M059J (cell line): ENCODE data around the gene ARMC9. TPM values are rescaled to one million over a fixed set of nuclear protein-coding genes. Genes with fewer than 3 reads are reported as not detected.

Source experiments
- DNase-seq: peaks from one replicate; pipeline ENCODE4 v3.0.0-alpha.2; 2012; ENCODE audit warnings: low read depth
- total RNA-seq: library from RNA; depleted of rRNA; stranded (reverse); fragments of >200 nt; shearing (Covaris generic); gene quantifications from 2 replicates; pipeline ENCODE4 v1.2.3, GENCODE V29; 2014

Gene ARMC9
- total RNA-seq, 1 experiment from 2014 or later, result 68.2 TPM

- peak; percentile 33 for DNase-seq
Observed at GRCh38 chr2:231379266-231380215, 181.1 kb downstream of the ARMC9 start.

- DNase-seq, result no peak
Observed at GRCh38 chr2:231380307-231380706, 181.9 kb downstream of the ARMC9 start.

GRCh38 chr2:231380991-231381847 lies 182.8 kb downstream of the ARMC9 start:
- DNase-seq, result no peak

DNA sequence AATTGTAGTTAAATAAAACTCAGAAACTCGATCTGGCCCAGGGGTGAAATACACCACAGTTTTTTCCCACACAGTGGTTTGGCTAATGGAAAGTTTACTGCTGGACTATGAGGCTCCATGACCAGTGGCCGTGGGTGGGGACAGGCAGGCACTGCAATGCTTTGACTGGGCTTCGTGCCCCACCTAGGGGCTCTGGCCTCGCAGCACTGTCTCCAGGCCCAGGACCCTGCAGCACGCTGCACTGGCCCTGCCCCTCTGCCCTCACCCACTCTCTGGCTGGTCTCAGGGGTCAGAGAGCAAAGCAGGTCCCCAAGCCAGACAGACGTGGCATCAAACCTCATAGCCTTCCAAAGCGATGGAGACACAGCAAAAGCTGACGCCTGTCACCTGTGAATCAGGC lies 183.7 kb downstream of the ARMC9 start:
- DNase-seq, result no peak

DNA sequence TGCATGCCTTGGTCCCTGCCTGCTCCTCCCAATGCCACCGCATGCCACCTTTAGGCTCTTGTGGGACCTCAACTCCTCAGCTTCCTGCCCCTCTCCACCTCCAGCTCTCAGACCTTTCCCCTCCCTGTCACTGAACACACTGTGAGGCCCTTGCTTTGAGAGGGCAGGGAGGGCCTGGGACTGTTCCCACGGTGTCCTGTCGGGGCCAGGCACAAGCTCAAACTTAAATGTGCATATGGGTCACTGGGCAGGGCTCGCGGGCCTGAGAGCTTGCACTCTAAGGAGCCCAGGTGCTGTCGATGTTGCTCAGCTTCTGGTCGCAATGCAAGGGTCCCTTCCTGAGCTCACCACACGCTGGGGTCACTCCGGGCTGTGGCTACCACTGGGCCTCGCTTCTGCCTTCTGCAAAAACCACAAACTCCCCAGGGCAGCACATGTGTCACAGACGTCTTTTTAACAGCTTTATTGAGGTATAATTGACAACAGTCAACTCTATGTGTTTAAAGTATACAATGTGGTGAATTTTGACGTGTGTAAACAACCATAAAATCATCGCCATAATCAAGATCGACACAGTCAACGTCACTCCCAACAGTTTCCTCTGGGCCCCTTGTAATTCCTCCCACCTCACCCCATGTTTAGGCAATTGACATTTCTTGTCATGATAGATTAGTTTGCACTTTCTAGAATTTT lies 185.1 kb downstream of the ARMC9 start:
- peak; percentile 82 for DNase-seq

GRCh38 chr2:231384109-231384435 lies 185.6 kb downstream of the ARMC9 start:
- DNase-seq, result no peak

DNA sequence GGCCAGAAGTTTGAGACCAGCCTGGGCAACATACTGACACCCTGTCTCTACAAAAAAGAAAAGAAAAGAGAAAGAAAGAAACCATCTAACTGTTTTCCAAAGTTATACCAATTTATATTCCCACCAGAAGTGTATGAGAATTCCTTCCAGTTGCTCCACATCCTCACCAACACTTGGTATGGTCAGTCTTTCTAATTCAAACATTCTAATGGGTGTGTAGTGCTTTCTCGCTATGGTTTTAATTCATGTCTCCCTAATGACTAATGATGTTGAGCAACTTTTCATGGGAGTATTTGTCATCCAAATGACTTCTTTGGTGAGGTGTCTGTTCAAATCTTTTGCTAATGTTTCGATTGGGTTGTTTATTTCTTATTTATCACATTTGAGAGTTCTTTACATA lies 186.5 kb downstream of the ARMC9 start:
- peak; percentile 43 for DNase-seq

DNA sequence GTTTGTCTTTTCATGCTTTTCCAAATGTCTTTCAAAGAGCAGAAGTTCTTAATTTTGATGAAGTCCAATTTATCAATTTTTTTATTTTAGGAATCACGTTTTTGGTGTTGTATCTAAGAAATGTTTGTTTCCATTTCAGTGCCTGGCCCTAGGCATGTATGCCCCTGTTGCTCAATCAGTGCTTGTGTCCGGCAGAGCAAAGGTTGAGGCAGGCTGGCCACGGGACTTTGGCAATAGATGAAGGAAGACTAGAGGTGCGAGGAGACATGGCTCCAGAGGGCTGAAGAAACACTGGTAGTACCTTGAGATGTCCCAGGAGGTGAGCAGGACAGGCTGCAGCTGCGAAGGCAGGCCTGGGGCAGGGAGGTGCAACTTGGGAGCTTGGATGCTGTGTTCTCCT lies 187.0 kb downstream of the ARMC9 start:
- no peak for DNase-seq

- DNase-seq, result peak; percentile 94
Observed at GRCh38 chr2:231386446-231386845, 188.0 kb downstream of the ARMC9 start.

- peak; percentile 85 for DNase-seq
Observed at GRCh38 chr2:231387904-231388724, 189.7 kb downstream of the ARMC9 start.

DNA sequence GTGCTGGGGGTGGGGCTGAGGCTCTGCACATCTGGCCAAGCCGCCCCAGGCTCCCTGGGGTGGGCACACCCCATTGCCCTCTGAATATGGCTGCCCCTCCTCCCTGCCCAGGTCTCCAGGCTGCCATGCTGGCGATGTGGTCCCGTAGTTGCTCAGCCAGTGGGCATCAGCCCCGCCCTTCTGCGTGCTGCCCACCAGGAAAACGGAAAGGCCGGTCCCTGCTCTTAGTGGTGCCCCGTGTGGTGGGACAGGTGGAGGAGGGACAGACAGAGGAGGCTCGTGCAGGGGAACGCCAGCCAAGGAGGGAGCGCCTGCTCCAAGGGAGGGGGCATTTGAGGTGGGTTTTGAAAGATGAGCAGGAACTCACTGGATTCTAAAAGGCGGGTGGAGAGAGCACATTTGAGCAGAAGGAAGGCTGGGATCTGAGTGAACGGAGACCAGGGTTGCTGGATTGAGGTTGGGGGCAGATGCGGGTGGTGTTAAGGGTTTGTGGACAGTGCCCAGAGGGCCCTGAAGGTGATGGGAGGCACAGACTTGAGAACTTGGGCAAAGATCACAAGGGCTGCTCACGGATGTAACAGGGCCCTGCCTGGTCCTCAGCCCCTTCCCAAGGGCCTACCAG lies 190.4 kb downstream of the ARMC9 start:
- no peak for DNase-seq

DNA sequence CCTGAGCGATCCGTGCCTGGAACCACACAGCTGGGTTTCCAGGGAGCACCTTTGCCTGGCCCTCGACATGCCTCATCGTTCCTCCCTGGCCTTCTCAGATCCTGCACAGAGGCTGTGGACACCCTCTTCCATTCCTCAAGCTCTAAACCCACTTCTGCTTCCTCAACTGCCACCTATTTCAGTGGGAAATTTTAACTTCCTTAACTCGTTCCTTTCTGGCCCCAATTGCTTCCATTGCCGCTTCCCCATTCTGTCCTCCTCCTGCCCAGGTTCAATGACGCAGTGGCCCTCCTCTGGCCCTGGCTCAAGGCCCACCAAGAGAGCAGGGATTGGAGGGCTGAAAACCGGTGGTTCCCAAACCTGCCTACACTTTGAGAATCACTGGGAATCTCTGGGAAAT lies 192.2 kb downstream of the ARMC9 start:
- no peak for DNase-seq

- no peak for DNase-seq
Observed at GRCh38 chr2:231391981-231392380, 193.6 kb downstream of the ARMC9 start.

DNA sequence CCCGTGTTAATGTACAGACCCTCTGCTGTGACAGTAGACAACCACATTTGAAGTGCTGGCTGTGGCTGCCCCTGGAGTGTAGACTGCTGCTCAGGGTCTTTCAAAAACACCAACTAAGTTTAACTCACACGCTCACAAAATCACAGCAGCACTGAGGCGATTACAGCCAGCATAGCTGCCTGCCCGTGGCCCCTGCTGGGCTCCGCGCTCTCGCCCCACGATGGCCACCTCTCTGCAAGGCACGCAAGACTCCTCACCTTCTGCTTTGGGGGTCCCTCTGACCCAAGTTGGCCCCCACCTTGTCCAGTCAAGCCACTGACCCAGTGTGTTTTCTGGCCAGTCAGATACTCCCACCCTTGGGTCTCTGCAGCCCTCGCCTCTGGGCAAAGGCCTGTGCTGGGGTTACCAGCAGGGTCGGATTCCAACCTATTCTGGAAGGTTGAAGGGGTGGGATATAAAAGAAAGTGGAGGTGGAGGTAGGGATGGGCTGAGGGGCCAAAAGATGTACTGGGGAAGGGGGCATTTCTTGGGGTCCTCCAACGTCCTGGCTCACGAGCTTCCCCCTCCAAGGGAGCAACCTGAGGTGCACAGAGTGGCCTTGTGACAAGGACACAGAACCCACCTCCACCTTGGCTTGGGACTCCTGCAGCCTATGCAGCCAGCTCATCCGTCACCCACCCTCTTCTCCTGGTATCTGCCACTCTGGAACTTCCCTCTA lies 194.2 kb downstream of the ARMC9 start:
- DNase-seq, result no peak

DNA sequence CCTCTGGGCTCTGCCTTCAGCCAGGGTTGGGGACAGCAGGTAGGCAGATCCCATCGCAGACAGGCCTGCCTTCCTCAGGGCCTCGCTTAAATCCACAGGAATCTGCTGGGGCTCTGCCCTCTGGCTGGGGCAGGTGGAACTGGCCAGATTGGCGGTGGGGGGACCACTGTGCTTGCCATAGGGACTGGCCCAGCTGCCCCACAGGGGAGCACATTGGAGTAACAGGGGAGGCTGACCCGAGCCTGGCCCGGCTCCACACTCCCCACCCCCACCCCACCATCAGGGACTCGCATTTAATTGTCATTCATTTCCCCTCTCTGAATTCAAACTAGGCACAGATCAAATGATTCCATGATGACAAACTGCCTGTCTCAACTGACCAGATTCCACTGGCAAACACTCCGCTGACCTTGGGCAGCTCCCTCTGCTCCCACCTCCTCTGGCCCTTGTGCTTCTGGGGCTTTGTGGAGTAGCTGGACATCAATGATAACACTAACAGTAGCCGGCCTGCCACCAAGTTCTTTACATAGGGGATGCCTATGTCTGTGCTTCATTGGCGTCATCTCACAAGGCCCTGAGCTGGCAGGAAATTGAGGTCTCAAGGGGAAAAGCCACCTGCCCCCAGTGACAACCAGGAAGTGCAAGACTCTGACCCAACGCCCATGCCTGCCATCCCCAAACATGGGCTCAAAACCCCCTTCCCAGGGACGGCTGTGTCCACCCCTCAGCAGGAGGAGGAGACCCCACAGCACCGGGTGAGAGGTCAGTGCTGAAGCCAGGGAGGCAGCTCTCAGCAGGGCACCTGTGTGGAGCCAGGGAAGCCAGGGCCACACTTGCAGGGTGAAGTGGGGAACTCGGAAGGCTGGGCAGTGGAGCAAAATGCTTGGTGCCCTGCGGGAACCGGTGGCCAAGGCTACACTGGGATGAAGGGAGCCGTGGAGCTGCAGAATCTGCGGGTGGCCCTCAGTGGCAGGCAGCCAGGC lies 195.0 kb downstream of the ARMC9 start:
- DNase-seq, result no peak

- no peak for DNase-seq
Observed at GRCh38 chr2:231394211-231395141, 196.0 kb downstream of the ARMC9 start.

- no peak for DNase-seq
Observed at GRCh38 chr2:231395188-231396057, 197.0 kb downstream of the ARMC9 start, which contains the start of gene B3GNT7. Gene B3GNT7, plus strand, starts transcription at chr2:231395710. Its CDS starts 94 bp downstream, at chr2:231395804.
